Epidermal melanocyte (primary cell): ENCODE data around the gene GPR3.

Source experiments
- DNase-seq: peaks from one replicate; pipeline ENCODE4 v3.0.0; 2011; ENCODE audit warnings: low spot score; ENCODE audit not compliant: insufficient read length

The GPR3 gene, protein sequence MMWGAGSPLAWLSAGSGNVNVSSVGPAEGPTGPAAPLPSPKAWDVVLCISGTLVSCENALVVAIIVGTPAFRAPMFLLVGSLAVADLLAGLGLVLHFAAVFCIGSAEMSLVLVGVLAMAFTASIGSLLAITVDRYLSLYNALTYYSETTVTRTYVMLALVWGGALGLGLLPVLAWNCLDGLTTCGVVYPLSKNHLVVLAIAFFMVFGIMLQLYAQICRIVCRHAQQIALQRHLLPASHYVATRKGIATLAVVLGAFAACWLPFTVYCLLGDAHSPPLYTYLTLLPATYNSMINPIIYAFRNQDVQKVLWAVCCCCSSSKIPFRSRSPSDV

DNA sequence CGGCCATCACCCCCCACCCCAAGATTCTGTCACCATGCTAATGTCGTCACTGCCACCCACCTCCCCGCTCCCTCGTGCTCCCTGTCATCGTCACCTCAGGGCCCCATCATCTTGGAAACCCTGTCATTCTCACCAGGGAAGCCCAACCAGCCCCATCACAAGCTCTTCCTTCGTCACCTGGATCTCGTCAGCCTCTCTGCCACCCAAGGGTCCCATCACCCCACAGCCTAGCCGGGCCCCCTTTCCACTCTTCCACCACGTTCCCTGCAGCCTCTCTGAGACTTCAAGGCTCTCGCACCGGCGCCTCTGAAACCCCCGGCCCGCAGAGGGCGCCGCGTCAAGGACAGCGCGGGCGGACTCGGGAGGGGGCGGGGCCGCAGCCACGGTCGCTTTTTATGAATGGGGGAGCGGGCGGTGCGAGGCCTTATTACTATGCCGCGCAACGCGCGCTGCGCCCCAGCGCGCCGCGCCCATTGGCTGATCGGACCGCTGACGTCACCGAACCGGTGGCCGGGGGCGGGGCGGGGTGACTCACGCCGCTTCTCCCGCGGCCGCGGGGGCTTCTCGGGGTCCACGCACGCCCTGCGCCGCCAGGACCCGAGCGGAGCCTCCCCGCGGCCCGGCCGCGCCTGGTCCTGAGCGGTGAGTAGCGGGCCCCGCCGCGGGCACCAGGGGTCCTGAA, at the start of gene GPR3:
TSS of gene GPR3 (plus strand) at position 527 of the 682 bp plus-strand sequence. CDS start 1,177 bp downstream, outside the sequence.
- DNase-seq, result peak; percentile 98

DNA sequence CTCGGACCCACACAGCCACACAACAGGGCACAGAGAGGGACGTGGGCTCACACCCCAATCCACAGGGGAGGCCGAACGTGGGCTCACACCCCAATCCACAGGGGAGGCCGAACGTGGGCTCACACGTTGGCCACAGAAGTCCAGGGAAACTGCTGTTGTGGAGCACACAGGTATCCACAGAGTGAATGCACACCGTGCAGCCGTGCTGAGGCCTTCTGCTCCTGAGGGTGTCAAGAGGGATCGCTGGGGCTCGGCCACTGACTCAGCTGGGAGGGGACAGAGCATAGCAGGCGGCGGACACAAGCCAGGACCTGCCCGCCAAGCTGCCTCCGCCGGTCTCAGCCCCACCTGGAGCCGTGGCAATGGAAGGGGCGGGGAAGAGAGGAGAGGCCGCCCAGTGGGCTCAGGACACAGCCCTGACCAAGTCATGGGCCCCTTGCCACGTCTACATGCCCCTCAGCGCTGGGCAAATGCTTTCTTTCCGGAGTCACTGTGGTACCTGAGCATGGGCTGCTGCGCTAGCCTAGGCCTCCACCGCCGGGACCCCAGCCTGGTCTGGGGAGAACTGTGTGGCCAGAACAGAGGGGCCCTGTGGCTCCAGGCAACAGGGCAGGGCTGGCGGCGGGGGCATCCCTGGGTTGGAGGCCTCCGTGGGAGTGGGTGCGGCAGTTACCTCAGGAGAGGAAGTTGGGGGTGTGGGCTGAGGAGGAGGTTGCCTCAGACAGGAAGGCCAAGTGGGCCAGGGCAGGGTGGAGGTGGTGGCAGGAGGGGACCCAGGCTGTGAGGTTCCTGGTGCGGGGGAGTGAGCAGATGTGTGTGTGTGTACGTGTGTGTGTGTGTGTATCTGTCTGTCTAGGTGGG, 49.4 kb upstream of the GPR3 start:
- no peak for DNase-seq

DNA sequence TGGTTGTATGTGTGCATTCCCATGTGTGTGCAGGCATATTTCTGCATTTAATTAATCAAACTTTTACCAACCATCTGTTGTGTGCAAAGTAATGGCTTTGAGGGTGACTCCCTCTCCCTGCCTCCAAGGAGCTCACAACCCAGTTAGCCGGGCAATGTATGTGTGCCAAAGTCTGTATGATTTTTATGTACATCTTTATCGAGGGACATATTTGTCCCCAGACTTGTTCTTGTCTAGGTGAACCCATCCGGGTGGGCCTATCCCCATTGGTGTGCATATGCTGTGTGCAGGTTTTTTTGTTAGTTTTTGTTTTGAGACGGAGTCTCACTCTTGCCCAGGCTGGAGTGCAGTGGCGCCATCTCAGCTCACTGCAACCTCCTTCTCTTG, 48.8 kb upstream of the GPR3 start:
- DNase-seq, result no peak

DNA sequence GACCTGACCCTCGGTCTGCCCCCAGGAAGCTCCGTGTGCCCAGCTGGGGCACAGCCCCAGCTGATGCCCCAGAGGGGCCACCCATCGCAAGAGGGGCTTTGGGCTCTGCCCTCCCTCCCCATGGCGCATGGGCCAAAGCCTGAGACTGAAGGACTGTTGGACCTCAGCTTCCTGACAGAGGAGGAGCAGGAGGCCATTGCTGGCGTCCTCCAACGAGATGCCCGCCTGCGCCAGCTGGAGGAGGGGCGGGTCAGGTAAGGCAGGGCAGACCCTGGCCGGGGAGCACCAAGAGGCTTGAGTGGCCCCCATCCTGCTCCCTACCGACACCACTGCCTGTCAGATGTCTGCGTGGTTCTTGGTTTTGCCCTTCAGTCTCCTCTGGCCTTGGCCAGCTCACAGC, 47.1 kb upstream of the GPR3 start:
- no peak for DNase-seq

DNA sequence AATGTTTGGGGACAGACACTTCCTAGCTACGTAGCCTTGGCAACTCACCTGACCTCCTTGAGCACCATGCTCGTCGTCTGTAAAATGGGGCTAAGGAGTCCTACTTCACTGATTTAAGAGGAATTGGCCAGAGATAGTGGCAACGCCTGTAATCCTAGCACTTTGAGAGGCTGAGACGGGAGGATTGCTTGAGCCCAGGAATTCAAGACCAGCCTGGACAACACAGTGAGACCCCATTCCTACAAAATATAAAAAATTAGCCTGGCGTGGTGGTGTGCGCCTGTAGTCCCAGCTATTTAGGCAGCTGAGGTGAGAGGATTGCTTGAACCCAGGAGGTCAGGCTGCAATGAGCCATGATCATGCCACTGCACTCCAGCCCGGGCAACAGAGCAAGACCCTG, 46.1 kb upstream of the GPR3 start:
- DNase-seq, result no peak

DNA sequence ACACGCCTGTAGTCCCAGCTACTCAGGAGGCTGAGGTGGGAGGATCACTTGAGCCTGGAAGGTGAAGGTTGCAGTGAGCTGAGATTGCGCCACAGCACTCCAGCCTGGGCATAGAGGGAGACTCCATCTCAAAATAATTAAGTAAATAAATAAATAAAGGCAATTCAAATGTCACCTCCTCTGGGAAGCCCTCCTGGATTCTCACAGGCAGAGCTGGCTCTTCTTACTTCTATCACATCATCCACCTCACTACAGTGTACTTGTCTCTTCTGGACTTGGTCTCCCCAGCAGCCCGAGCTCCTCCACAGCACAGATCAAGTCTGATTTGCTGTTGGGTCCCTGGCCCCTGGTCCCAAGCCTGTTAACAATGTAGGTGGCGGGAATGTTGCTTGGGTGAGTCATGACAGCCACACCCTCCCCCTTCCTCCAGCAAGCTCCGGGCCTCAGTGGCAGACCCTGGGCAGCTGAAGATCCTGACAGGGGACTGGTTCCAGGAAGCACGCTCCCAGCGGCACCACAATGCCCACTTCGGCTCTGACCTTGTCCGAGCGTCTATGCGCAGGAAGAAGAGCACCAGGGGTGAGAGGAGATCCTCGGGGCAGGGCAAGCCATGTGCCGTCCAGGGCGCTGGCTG, 45.3 kb upstream of the GPR3 start:
- DNase-seq, result no peak

DNA sequence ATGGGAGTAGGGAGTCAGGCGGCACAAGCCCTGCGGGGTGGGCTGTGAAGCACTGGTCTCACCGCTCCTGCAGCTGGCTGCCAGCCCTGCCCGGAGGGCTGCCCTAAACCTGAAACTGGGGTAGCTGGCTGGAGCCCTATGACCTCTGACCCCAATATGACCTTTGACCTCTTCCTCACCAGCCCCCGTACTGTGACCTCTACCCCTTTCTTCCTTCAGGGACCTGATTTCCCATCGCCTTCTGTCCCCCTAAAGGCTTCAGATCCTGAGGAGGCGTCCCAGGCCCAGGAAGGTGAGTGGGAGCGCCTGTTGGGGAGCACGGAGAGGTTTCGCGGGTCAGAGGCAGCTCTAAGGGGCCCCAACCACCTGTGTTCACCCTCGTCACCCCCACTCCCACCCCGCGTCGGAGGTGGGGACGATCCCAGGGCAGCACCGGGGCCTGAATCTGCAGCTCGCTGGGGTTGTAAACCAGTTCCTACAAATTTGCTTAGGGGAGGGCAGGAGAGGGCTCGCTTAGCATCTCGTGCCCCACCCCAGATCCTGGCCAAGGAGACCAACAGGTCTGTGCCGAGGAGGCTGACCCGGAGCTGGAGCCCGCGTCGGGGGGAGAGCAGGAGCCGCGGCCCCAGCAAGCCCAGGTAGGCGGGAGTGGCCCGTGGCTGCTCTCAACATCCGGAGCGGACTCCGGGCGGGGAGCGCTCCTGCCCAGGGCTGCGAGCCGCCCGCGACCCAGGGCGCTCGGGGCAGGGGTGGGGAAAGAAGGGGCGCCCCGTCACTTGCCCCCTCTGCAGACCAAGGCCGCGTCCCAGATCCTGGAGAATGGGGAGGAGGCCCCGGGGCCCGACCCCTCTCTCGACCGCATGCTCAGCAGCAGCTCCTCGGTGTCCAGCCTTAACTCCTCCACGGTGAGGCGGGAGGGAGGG, 43.3 kb upstream of the GPR3 start:
- DNase-seq, result no peak

DNA sequence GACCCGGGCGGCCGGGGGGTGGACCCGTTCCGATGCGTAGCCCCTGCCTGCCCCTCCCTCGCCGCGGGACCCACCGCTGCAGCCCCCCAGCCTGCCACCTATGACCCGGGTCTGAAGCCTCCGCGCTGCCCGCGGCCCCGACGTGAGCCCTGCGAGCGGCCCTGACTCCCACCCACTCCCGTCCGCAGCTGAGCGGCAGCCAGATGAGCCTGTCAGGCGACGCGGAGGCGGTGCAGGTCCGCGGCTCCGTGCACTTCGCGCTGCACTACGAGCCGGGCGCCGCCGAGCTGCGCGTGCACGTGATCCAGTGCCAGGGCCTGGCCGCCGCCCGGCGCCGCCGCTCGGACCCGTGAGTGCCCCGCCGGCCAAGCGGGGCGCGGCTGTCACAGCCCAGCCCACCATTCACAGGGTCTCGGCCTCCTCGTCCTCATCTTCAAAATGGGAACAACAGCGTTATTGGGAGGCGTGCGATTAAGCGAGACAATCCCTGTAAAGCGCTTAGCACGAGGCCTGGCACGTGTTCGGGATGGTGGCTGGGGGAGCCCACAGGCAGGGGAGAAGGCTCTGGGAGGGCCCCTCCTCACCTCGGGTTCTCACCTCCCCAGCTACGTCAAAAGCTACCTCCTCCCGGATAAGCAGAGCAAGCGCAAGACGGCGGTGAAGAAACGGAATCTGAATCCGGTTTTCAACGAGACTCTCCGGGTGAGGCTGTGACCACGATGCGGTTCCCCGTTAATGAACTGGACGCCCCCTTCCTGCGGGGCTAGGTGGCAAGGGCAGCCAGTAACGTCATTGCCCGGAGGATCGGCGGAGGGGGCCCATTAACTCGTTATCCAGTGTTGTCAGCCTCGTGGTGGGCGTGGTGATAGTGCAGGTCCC, 42.4 kb upstream of the GPR3 start:
- peak; percentile 78 for DNase-seq

DNA sequence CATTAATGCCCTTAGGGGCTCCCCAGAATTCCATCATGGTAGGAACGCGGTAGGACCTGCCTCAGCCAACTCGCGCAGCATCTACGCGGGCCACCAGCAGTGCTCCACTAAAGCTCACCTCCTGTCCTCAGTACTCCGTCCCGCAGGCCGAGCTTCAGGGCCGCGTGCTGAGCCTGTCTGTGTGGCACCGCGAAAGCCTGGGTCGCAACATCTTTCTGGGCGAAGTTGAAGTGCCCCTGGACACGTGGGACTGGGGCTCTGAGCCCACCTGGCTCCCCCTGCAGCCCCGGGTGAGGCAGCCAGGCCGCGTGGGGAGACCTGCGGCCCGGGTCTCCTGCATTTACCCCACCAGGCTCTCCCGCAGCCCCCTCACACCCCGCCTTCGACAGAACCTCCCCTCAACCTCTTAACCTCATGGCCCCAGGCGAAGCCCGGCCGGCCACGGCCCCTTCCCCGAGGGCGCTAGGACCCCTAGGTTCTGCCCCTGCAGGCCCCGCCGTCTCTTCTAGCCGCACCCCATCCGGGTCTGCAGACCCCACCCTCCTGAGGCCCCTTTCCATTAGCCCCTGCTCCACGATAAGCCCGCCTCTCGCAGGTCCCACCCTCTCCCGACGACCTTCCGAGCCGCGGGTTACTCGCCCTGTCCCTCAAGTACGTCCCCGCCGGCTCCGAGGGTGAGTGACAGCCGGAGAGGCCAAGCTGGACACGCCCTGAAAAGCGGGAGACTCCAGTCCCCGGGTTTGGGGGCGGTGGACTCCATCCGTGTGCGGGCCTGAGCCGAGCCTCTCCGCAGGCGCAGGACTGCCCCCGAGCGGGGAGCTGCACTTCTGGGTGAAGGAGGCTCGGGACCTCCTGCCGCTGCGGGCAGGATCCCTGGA, 41.5 kb upstream of the GPR3 start:
- no peak for DNase-seq

DNA sequence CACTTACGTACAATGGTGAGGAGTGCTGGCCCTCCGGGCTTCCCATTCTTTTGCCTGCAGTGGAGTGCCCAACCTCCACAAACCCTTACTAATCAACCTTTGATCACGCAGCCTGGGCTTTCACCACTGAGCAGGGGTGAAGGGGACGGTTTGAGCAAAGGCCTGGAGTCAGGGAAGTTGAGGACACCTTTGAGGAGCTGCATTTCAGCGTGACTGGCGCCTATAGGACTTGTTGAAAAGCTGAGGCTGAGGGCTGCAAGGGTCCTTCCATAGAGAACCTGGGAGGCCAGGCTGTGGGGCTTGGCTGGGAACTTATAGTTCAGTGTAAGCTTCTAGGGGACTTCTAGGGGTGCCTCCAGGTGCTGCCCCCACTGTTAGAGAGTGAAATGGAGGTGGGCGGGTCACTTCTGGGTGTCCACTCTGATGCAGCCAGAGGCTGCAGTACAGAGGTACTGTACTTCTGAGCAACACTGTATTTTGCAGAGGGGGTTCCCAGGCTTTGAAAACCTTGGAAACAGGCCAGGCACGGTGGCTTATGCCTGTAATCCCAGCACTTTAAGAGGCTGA, 40.8 kb upstream of the GPR3 start:
- no peak for DNase-seq

DNA sequence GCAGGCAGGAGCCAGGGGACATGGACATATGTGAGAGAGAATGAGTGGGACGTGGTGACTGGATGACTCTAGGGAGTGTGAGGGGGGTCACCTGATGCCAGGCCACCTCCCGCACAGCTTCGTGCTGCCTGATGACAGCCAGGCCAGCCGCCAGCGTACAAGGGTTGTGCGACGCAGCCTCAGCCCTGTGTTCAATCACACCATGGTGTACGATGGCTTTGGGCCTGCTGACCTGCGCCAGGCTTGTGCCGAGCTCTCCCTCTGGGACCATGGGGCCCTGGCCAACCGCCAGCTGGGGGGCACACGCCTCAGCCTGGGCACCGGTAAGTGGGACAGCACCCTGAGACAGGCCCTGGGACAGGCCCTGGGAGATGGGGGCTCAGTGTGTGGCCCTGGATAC, 39.3 kb upstream of the GPR3 start:
- DNase-seq, result no peak

DNA sequence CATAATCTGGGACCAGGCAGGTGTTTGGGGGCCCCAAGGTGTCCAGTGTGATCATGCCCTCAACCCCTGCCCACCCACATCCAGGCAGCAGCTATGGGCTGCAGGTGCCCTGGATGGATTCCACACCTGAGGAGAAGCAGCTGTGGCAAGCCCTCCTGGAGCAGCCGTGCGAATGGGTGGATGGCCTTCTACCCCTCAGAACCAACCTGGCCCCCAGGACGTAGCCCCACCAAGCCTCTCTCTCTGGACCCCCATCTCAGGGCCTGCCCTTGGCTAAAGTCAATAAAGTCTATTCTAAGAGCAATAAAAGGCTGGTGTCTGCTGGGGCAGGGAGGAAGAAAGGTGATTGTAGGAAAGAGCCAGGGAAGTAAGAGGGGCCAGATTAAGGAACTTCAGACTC, 38.8 kb upstream of the GPR3 start:
- no peak for DNase-seq

DNA sequence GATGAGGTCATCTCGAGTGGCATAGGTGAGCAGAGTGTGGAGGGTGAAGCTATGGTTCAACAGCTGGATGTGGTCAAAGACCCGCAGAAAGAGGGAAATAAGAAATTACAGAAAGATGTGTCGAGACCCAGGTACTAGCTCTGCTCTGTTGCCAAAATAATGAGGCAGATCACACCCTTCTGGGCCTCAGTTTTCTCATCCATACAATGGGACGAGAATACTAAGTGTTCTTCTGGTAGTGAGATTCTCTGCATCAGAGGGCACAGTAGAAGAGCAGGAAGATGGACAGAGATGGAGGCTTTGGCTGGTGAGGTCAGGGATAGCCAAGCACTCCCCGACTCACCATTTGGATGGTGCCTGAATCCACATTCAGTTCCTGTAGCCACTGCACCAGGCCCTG, 36.7 kb upstream of the GPR3 start:
- no peak for DNase-seq

DNA sequence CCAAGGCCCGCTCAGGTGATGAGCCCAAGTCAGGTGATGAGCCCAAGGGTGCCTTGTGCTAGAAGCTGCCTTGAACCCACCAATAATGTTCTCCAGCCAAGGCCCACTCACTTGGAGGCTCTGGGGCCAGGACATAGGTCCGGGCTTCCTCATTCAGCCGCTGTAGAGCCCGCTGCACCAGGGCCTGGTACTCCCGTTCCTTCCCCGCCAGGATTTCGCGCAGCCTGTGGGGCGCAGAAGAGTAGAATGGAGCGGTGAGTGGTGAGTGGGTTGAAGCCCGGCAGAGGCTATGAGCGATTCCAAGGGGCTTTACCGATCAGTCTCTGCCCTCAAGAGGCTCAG, 36.2 kb upstream of the GPR3 start:
- no peak for DNase-seq

DNA sequence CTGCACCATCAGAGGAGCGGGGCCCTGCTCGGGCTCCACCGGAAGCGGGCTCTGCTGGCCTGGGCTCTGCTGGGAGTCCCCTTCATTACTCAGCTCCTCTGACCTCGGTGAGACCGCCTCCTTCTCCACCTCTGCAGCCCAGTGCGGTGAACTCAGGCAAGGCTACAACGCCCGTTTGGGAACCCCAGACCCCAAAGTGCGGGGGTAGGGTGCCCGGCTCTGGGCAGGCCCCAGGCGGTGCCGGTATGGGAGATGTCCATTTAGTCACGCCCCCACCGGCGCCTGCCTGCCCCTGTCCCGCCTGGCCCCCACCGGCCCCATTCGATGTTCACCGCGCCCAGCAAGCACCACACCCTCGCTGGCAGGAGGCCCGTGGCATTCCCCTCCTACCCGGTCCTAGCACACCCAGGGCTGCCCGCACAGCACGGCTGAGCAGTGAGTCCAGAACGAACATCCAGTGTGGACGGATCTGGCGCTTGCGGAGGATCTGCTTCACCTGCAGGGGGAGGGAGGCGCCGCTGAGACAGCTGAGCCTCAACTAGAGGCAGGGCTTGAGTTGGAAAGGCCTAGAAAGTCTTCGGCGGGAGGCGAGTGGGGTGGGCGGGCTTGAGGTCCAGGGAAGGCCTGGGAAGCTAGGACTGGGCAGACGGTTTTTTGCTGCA, 35.7 kb upstream of the GPR3 start:
- DNase-seq, result no peak

DNA sequence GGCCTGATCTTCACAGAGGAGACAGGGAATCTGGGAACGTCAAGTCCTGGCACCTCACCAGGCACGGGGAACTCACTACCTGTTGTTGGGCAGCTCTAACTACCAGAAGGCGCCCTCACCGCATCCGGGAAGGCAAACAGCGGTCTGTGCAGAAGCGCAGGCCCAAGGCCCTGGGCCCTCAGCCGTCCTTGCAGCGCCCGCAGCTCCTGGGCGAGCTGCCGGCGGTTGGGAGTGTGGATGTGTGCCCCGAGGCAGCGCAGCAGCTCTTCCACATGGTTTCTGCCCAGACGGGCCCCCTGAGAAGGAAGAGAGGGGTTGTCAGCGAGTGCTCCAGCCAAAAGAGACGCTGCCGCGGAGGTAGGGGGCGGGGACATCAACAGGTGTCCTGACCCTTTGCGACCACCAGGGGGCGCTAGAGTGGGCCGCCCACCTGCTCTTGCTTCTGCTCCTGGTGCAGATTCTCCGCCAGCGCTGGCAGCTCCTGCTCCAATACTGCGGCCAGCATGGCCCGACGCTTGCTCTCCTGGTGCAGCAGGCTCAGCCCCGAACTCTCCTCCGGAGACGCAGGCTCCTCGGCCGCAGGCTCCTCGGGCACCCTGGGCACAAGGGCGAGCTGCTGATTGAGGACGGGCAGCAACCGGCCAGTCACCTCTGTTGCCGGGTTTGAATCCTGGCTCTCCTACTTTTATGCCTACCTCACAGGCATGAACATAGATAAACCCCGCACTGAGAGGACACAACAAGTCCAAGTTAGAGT, 35.0 kb upstream of the GPR3 start:
- peak; percentile 86 for DNase-seq
